Erythroblast (primary cell): ENCODE results near the gene PRKAR1B.

Experiments
- GATA1 ChIP-seq: IDR thresholded peaks from 2 replicates; pipeline ENCODE4 v1.6.1; 2011; ENCODE audit warnings: low read depth, mild to moderate bottlenecking, control low read depth, low read length, moderate library complexity
- POLR2A ChIP-seq: IDR thresholded peaks from 2 replicates; pipeline ENCODE4 v1.6.1; 2011; ENCODE audit warnings: mild to moderate bottlenecking, low read length

DNA sequence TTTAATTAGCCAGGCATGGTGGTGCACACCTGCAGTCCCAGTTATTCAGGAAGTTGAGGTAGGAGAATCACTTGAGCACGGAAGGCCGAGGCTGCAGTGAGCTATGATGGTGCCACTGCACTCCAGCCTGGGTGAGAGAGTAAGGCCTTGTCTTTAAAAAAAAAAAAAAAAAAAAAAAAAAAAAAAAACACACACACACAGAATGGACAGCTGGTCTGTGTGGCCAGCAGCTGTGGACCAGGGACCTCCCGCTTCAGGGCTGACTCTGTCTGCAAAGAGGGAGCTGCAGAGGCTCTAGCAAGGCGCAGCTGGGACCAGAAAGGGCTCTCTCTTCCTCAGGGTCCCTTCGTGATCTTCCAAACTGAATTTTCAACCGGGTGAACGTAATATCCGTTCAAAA lies 54.2 kb downstream of the PRKAR1B start:
- TF ChIP-seq POLR2A, result no peak
- TF ChIP-seq GATA1, result no peak
